ENCODE measurements around the gene SLIT3.

DNA sequence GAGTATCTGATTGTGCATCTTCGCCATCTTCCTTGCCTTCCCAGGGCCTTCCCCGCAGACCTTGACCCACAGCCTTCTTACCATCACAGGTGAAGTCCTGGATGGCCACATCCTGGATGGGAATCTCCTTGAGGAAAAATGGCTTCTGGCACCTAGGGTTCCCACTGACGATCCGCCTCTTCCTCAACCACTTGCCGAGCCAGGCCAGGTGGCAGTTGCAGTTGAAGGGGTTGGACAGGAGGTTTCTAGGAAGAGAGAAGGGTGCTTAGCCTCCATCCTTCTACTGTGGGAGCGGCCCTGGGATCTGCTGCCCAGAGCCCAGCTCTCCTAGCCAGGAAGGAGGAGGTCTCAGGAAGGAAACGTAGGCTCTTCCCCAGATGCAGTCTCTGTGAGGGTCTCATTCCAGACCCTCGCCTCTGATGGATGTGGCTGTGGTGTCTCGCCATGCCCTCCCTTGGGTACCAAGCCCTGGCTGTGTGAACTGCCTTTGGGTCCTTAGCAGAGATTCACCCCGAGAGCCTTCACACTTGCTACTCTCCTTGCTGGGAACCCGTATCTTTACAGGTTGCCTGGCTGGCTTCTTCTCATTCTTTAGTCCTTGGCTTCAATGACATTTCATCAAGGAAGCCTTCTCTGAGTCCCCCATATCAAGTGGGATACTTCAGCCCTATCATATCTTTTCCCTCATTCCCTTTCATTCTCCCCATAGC lies 551.4 kb downstream of the SLIT3 start:
- TF ChIP-seq POLR2AphosphoS5 (IDR thresholded peaks at IDR 0.05; ENCODE audit: borderline replicate concordance, low read depth, low read length) (no peak), EZH2 (IDR thresholded peaks at IDR 0.05) (no peak), FOXP2 (optimal IDR thresholded peaks at IDR 0.05; ENCODE audit: control extremely low read depth, extremely low read length, insufficient read depth) (no peak)

Measured in SK-N-MC (cell line).